ENCODE measurements around the gene G6PC1.
"Not testable (repeated sequence)": the region's sequence is repeated elsewhere in the genome, so short reads cannot be mapped to it uniquely, and the experiment has no call there.

Gene G6PC1

DNA sequence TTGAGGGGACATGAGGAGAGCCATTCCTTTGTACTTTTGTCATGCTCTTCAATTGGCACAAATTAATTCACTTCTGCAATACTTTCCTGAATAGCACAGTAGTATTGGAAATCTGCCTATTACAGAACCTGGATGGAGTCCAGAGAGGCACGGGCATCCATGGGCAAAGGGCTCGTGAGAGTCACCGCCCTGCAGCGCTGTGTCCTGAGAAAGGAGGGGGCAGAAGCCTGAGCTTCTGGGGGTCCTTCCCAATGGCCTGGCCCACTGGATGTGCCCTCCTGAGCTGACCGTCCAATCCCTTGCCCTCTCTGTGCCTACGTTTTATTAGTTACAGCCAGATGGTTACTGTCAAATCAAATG is 3.5 kb downstream of the G6PC1 start:
- DNase-seq, result no peak

DNA sequence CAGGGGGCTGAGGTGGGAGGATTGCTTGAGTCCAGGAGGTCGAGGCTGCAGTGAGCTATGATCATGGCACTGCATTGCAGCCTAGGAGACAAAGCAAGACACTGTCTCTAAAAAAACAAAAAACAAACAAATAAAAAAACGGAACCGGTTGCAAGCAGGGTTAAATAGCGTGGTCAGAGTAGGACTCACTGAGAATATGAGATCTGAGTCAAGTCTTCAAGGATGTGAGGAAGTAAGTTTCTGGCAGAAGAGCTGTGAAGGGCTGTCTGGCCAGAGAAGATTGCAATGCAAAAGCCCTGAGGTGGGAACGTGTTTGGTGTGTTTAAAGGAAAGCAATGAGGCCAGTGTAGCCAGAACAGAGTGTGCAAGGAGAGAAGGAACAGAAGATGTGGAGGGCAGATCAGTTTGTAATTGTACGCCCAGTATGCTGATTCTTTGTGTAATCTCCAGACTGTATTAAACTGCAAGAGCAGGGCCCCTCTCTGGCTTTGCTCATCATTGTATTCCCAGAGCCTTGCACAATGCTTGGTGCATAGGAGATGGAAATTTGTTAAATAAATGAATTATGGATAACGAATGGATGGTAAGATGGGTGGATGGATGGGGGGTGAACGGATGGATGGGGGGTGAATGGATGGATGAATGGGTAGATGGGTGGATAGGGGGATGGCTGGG is 6.3 kb downstream of the G6PC1 start:
- no peak for DNase-seq

GRCh38 chr17:42908872-42909700 is 8.5 kb downstream of the G6PC1 start:
- no peak for DNase-seq

GRCh38 chr17:42913522-42913921 is 12.9 kb downstream of the G6PC1 start:
- no peak for DNase-seq

DNA sequence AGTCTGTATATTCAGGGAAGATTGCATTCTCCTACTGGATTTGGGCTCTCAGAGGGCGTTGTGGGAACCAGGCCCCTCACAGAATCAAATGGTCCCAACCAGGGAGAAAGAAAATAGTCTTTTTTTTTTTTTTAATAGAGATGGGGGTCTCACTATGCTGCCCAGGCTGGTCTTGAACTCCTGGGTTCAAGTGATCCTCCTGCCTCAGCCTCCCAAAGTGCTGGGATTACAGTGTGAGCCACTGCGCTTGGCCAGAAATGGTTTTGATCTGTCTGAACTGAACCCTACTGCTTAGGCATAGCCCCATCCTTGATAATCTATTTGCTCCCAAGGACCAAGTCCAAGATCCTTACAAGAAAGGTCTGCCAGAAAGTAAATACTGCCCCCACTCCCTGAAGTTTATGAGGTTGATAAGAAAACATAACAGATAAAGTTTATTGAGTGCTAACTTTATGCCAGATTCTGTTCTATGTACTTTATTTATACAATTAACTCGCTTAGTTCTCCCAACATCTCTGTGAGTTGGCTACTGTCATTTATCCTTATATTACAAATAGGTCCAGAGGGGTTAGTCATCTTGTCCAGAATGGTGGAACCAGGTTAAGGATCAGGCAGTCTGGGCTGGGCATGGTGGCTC is 13.5 kb downstream of the G6PC1 start:
- DNase-seq, result no peak

DNA sequence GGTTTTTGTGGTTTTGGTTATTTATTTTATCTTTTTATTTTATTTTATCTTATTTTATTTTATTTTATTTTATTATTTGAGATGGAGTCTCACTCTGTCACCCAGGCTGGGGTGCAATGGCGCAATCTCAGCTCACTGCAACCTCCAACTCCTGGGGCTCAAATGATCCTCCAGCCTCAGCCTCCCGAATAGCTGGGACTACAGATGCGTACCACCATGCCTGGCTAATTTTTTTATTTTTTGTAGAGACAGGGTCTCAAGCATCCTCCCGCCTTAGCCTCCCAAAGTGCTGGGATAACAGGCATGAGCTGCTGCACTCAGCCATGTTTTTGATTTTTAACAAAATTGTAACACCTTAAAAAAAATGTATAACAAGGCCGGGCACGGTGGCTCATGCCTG is 14.7 kb downstream of the G6PC1 start:
- not testable (repeated sequence) for DNase-seq

DNA sequence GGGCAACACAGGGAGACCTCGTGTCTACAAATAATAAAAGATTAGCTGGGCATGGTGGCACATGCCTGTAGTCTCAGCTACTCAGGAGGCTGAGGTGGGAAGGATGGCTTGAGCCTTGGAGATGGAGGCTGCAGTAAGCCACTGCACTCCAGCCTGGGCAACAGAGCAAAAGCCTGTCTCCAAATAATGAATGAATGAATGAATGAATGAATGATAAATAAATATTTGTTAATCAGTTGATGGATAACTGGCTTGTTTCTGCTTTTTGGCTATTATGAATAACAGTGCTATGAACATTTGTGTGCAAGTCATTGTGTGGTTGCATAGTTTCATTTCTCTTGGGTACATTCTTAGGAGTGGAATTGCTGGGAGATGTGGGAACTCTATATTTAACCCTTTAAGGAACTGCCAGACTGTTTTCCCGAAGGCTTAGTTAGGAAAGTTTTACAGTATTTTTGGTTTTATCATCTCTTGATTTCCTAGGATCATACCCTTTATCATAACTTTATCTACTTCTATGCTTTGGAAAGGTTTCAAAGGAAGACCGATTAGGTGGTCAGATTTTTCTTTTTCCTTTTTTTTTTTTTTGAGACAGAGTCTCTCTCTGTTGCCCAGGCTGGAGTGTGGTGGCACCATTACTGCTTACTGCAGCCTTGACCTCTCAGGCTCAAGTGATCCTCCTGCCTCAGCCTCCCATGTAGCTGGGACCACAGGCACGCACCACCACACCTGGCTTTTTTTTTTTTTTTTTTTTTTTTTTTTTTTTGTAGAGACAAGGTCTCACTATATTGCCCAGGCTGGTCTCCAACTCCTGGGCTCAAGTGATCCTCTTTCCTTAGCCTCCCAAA is 16.0 kb downstream of the G6PC1 start:
- not testable (repeated sequence) for DNase-seq

- DNase-seq, result no peak
Observed at GRCh38 chr17:42917236-42917603, 16.6 kb downstream of the G6PC1 start.

DNA sequence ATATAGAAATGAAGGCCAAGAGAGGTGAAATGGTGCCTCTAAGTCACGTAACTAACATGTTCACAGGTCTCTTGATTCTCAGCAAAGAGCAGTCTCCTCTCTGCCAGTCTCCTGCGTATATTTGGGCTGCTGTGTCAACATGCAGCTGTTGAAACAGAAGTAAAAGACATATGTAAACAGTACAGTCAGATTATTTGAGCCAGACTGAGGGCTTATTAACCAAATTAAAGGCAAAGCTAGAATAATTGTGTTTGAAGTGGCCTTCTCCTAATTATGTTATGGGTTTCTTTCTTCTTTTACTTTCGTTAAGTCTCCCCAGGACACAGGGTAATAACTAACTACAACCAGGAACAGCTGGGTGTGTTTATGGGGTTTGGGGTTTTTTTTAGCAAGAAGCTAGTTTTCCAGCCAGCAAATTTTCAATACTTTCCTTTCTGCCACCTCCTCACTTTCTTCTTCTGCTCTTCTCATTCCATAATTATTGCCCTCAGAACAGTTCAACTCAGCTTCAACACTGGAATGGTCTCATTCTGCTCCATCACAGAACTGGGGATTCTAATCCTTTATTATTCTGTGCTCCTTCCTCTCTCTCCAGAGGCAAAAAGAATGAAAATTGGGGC is 18.4 kb downstream of the G6PC1 start:
- no peak for DNase-seq

- DNase-seq, result not testable (repeated sequence)
Observed at GRCh38 chr17:42919522-42920077, 19.0 kb downstream of the G6PC1 start.

- no peak for DNase-seq
Observed at GRCh38 chr17:42920106-42920900, 19.7 kb downstream of the G6PC1 start.

- DNase-seq, result no peak
Observed at GRCh38 chr17:42920922-42921321, 20.3 kb downstream of the G6PC1 start.

DNA sequence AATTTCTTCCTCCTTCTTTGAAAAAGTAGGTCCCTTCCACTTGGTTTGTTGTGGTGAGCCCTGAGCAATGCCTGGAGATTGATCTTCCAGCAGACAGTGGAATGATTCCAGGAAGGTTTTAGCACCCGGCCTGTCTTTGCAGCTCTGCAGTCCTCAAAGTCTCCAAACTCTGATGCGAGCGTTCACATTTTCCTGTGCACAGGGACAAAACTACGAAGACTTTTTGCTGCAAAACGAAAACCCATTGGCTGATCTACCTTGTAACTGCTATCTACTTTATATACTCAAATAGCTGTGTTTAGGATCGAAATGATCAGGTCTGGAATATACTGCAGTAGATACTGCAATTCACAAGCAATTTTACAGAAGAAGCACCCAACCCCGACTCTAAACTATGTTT is 21.7 kb downstream of the G6PC1 start:
- DNase-seq, result no peak

- not testable (repeated sequence) for DNase-seq
Observed at GRCh38 chr17:42923472-42923871, 22.9 kb downstream of the G6PC1 start.

DNA sequence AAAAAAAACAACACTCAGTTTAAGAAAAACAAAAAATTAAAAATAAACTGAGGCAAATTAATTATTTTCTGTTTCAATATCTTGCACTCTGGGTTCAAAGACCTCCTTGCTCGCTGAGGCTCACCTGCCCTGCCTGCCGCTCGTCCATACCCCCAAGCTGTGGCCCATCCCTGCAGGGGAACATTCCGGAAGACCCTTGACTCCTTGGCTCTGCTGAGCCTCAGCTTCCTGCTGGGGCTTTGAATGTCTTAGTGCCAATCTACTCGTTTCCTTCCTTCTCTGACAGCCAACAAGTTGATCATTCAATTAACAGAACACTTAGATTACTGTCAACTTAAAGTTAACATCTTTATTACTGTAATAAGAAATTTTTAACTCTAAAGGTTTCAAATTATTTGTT is 24.3 kb downstream of the G6PC1 start:
- DNase-seq, result no peak

DNA sequence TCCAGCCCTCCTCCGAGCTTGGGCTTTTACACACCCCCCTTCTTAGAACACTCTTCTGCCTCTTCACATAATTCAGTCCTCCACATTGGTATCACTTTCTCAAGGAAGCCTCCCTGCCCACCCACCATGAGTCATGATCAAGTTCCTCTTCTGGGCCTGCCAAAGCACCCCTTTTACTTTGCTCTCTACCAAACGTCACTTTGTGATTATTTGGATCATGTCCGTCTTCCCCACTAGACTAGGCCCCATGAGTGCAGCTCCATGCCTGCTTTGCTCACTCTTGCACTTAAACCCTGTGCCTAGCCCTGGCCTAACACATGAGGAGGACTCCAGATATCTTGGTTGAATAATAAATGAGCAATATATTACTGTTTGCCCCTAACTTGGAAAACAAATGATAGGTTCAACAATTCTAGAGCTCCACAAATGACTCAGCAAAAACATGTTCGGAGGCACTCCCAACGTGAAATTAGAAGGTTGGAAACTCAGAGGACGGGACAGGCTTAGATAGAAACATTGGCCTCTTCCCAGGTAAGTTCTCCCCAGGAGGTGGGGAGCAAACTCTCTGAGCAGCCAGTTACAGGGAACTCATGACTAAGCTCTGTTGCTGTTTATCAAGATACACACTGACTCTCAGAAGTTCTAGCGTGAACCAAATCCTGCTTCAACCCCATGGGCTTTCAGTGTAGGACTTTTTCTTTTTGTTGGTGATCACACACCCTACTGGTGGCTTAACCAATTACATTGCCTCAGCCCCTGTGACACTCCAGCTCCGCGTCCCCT is 28.3 kb downstream of the G6PC1 start:
- no peak for DNase-seq

DNA sequence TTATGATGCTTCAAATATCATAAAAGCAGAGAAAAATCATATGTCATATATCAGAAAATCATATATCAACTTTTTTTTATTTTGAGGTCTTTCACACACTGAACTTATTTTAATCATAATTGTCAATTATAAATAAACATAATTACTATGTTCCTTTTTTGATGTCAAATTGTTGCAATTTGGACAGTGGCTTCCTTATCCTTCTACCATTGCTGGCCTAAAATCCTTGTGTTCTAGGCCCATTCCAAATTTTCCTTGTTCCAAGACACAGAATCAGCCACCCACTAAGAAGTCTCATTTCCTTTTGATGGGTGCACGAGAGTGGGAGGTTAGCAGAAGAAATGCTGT is 28.9 kb downstream of the G6PC1 start:
- DNase-seq, result no peak

DNA sequence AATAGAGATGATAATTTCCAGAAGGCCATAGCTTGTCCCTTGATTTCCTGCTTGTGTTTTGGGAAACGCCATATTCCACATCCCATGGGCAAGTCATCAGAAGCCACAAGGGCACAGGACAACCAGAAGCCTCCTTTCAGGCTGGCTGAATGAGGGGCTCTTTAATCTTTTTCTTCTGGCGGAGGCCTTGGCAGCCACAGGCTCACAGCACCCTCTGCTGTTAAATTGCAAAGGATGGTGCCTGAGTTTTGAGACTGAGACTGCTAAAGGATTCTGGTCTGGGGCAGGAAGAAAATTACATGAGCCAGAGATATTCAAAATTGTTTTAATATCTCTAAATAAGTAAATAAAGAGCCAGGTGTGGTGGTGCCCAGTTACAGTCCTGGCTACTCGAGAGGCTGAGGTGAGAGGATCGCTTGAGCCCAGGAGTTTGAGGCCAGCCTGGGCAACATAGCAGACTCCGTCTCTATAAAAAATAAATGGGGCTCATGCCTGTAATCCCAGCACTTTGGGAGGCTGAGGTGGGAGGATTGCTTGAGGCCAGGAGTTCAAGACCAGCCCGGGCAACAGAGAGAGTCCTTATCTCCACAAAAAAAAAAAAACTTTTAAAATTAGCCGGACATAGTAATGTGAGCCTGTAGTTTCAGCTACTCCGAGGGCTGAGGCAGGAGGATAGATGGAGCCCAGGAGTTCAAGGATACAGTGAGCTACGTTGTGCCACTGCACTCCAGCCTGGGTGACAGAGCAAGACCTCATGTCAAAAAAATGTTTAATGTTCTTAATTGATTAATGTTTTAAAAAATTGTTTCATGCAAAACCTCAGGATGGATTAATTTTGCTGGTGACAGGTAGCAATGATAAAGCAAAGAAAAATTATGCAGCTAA is 37.4 kb downstream of the G6PC1 start:
- DNase-seq, result no peak

GRCh38 chr17:42944211-42944610 is 43.6 kb downstream of the G6PC1 start:
- DNase-seq, result no peak

DNA sequence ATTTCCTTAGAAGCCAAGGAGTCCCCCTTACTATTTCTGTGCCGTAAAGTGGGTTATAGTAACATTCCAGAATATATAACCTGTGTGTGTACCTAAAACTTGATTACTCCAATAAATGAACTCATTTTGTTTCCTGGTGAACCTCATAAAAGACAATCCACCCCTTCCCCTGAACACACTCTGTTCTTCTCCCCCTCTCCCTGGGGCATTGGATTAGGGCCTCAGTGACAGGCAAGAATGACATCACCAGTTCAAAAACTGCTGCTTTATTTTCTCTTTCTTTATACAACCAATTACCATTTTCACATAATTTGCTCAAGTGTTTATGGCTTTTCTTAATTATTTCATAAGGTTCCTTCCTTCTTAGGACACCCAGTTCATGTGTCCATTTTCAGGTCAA is 46.2 kb downstream of the G6PC1 start:
- DNase-seq, result no peak
